Activated CD4-positive, alpha-beta T cell treated with anti-CD3 and anti-CD28 coated beads for 36 hours (primary cell): ENCODE results near the gene SERPINB7. TPM values are rescaled to one million over a fixed set of nuclear protein-coding genes. Genes with fewer than 3 reads are reported as not detected.

Source experiments
- ATAC-seq: fragments of 200-7000 bp; cut with Tn5 transposase; one replicate; pipeline ENCODE4 v1.10.0; 2021; ENCODE audit warnings: mild to moderate bottlenecking, moderate library complexity
- CTCF ChIA-PET: fragments of 350-600 bp; sonication (Branson Sonifier 250); formaldehyde crosslinking; loops from one replicate; lab custom pipeline; 2021; ENCODE audit warnings: antibody characterized with exemption; lab: Charles Lee
- POLR2A ChIA-PET: fragments of 350-600 bp; sonication (Branson Sonifier 250); formaldehyde crosslinking; loops from one replicate; lab custom pipeline; 2021; ENCODE audit warnings: antibody characterized with exemption, inconsistent platforms; lab: Charles Lee
- DNase-seq: peaks from one replicate; pipeline ENCODE4 v3.0.0-alpha.2; 2020
- H3K27ac Mint-ChIP-seq: one replicate; pipeline ENCODE4 v1.8.0; 2021; ENCODE audit warnings: mixed read lengths
- H3K27me3 Mint-ChIP-seq: one replicate; pipeline ENCODE4 v1.8.0; 2021; ENCODE audit warnings: mixed read lengths
- H3K36me3 Mint-ChIP-seq: one replicate; pipeline ENCODE4 v1.8.0; 2021; ENCODE audit warnings: low read depth, mixed read lengths
- H3K4me1 Mint-ChIP-seq: one replicate; pipeline ENCODE4 v1.8.0; 2021; ENCODE audit warnings: mixed read lengths
- H3K4me3 Mint-ChIP-seq: one replicate; pipeline ENCODE4 v1.8.0; 2021; ENCODE audit warnings: mild to moderate bottlenecking, moderate library complexity, mixed read lengths
- H3K9me3 Mint-ChIP-seq: one replicate; pipeline ENCODE4 v1.8.0; 2021; ENCODE audit warnings: low read depth, mixed read lengths
- intact Hi-C, 2 experiments: fragments of 100-400 bp; cut with DNase I in 1 of 2; cut with micrococcal nuclease in 1 of 2; formaldehyde crosslinking; loops; one replicate each; pipeline versions ENCODE4 v1.14.2 to v1.15.1; 2022 to 2024; cut with DNase I, micrococcal nuclease
- total RNA-seq, 2 experiments: library from RNA; stranded (reverse); gene quantifications; one replicate each; pipeline ENCODE4 v1.2.3, GENCODE V29; 2021

The SERPINB7 gene, protein sequence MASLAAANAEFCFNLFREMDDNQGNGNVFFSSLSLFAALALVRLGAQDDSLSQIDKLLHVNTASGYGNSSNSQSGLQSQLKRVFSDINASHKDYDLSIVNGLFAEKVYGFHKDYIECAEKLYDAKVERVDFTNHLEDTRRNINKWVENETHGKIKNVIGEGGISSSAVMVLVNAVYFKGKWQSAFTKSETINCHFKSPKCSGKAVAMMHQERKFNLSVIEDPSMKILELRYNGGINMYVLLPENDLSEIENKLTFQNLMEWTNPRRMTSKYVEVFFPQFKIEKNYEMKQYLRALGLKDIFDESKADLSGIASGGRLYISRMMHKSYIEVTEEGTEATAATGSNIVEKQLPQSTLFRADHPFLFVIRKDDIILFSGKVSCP
- not detected for total RNA-seq

DNA sequence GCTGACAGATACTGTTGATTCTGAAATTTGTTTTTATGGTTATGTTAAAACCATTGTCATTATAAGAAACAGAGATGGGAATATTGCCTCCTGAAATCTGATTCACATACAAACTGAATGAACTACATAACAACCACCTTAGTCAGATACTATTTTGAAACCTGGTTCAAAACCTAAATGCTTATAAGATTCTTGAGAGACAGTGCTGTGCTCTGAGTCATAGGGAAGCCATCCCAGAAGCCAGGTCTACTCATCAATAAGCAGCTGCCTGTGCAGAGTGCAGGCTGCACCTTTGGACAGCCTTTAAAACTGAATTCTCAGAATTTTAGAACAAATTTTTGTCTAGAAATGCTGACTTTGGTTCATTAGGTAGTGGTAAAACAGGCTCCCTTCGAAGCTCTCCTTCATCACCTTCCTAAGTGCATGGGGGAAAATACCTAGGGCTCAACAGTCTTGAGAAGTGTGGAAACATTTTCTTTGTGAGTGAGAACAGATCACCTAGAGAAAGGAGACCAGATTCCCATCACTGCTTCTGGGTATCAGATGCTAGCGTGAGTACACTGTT lies at the start of gene SERPINB7:
Gene SERPINB7 (plus strand): TSS at position 253 of the 565 bp plus-strand sequence. CDS start 6,955 bp downstream, outside the sequence.
- Mint-ChIP-seq H3K4me3 (no peak within 1 kb of the TSS), H3K36me3 (no peaks in the 10 kb centered on the region), H3K4me1 (no peaks in the 10 kb centered on the region), H3K27me3 (peaks cover 6% of the 10 kb centered on the region), H3K9me3 (no peaks in the 10 kb centered on the region), H3K27ac (no peak within 1 kb of the TSS)
- CTCF ChIA-PET = no interaction called here
- POLR2A ChIA-PET = no interaction called here
- intact Hi-C loops = no loop called here
- no peak for DNase-seq
- ATAC-seq = no peak

DNA sequence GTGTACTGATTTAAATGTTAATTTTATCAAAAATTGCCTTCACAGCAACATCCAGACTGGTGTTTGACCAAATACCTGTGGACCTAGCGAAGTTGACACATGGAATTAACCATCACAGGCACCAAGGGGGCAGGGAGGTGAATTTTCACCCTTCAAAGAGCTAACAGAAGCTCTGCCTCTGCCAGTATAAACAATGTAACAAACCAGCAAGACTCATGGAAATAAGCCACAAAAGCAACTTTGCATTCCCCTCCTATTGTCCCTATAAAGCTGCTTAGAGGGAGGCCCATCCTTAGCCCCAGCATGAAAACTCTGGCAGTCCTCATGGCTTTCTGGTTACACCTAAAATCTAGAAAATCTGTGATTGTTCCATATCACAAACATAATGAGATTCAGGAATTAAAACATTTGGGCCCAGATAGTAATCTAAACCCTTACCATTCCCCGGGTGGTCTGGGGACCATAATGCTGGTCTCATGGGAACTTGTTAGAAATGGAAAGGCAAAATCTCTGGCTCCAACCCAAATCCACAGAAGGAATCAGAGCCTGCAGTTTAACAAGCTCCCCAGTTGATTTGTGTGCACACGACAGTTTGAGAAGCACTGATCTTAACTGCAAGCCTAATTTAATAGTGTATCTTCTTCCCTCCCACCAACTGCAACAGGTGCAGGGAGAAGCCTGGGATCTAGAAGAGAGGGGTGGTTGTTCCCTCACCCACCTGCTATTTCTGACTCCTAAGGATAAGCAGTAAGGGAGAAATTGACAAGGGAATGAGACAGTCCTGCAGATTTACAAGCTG lies 49.3 kb upstream of the SERPINB7 start:
- ChIA-PET CTCF (no interaction called here), POLR2A (interaction anchor here (0.6 kb wide), 1 partner anchor 360 kb away, joined by 3 read pairs; no protein-coding TSS in a partner anchor)
- Mint-ChIP-seq H3K27me3 (peaks cover 4% of the 10 kb centered on the region), H3K9me3 (no peaks in the 10 kb centered on the region), H3K4me3 (no peak overlapping the region), H3K36me3 (no peaks in the 10 kb centered on the region), H3K4me1 (no peaks in the 10 kb centered on the region), H3K27ac (no peak overlapping the region)
- intact Hi-C loops = no loop called here
- ATAC-seq (no peak), DNase-seq (no peak)

DNA sequence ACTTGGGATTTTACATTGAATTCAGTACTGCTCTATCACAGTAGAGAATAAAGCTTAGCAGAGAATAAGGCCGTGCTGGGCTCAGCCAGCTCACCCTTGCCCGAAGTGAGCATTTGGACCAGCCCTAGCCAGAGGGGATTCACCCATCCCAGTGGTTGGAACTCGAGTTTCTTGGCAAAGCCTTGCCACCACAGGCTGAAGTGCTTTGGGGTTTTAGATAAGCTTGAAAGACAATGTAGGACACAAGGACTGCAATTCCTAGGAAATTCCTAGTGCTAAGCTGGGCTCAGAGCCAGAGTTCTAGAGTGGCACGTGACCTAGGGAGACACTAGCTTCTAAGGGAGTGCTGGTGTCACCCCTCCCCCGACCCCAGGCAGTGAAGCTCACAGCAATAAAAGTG lies 44.4 kb upstream of the SERPINB7 start:
- POLR2A ChIA-PET = no interaction called here
- H3K4me1 Mint-ChIP-seq = no peaks in the 10 kb centered on the region
- DNase-seq = no peak
- H3K4me3 Mint-ChIP-seq = no peak overlapping the region
- H3K27ac Mint-ChIP-seq = no peak overlapping the region
- no peaks in the 10 kb centered on the region for H3K36me3 Mint-ChIP-seq
- CTCF ChIA-PET = no interaction called here
- H3K27me3 Mint-ChIP-seq = peaks cover 4% of the 10 kb centered on the region
- no peak for ATAC-seq
- intact Hi-C loops = no loop called here
- H3K9me3 Mint-ChIP-seq = no peaks in the 10 kb centered on the region

DNA sequence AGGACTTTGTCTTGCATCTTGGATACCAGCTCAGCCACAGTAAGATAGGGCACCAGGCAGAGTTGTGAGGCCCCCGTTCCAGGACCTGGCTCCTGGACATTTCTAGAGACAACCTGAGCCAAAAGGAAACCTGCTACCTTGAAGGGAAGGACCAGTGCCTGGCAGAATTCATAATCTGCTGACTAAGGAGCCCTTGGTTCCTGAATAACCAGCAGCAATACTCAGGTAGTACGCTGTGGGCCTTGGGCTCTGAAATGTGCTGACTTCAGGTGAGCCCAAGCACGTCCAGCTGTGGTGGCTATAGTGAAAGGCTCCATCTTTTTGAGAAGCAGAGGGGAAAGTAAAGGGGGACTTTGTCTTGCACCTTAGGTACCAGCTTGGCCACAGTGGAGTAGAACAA lies 44.0 kb upstream of the SERPINB7 start:
- Mint-ChIP-seq H3K9me3 (no peaks in the 10 kb centered on the region), H3K36me3 (no peaks in the 10 kb centered on the region), H3K4me3 (no peak overlapping the region), H3K27me3 (peaks cover 4% of the 10 kb centered on the region), H3K27ac (no peak overlapping the region), H3K4me1 (no peaks in the 10 kb centered on the region)
- ChIA-PET CTCF (no interaction called here), POLR2A (no interaction called here)
- no peak for DNase-seq
- no peak for ATAC-seq
- intact Hi-C loops = no loop called here

DNA sequence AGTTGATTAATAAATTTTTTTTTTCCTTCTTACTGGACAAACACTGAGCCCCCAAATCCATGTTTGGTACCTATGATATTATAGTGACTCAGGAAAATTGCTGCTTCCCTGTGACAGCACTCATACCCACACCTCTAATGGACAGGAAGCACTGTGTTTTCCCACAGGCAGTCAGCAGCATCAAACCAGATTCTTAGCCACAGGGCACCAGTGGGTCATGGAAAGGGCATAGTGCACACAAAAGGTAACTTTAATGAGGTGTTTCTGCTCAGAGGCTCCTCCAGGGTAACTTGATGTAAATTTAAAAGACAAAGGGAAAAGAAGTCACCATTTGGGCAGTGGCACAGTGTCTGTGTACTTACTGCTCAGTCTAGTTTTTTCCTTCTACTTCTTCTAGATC lies 38.3 kb upstream of the SERPINB7 start:
- H3K27ac Mint-ChIP-seq = no peak overlapping the region
- ATAC-seq (no peak), DNase-seq (no peak)
- no peaks in the 10 kb centered on the region for H3K36me3 Mint-ChIP-seq
- H3K4me1 Mint-ChIP-seq = no peaks in the 10 kb centered on the region
- H3K4me3 Mint-ChIP-seq = no peak overlapping the region
- ChIA-PET CTCF (no interaction called here), POLR2A (no interaction called here)
- intact Hi-C loops = no loop called here
- H3K27me3 Mint-ChIP-seq = no peaks in the 10 kb centered on the region
- no peaks in the 10 kb centered on the region for H3K9me3 Mint-ChIP-seq

DNA sequence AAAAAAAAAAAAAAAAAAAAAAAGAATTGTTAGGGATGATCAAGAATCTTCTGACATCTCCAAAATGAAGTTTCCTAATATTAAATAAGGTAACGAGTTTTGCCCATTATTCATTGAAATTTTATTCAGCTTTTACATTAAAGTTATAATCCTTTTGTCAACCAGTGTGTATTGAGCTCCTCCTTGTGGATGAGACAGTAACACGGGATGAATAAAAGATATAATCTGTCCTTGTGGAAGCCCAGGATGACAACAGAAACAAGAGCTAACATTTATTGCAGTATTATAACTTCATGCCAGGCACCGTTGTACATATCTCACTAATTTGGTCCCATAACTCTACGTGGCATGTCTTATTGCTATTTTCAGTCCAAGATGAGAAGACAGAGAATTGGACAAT lies 33.4 kb upstream of the SERPINB7 start:
- no peak for ATAC-seq
- no peak for DNase-seq
- ChIA-PET CTCF (interaction anchor here (0.7 kb wide), 1 partner anchor 1357 kb away, joined by 3 read pairs; no protein-coding TSS in a partner anchor), POLR2A (interaction anchor here (0.9 kb wide), 1 partner anchor 176 kb away, joined by 5 read pairs; no protein-coding TSS in a partner anchor)
- H3K27me3 Mint-ChIP-seq = peaks cover 2% of the 10 kb centered on the region
- H3K36me3 Mint-ChIP-seq = no peaks in the 10 kb centered on the region
- no peaks in the 10 kb centered on the region for H3K9me3 Mint-ChIP-seq
- H3K27ac Mint-ChIP-seq = no peak overlapping the region
- H3K4me3 Mint-ChIP-seq = no peak overlapping the region
- H3K4me1 Mint-ChIP-seq = no peaks in the 10 kb centered on the region
- intact Hi-C loops = no loop called here

DNA sequence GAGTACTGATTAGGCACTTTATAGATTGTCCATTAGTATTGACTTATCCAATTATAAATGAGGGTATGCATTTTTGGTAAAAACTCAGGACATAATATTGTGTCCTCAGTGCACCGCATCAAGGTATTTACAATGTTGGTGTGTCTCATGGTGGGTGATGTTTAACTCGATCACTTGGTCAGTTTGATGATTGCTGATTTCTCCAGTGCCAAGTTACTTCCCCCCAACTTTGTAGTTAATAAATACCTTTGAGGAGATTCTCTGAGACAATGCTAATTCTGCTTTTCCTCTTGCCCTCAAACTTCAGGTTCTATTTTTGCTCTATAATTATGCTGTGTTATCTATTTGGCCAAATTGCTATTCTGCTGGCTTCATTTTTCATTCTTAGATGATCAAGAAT lies 28.2 kb upstream of the SERPINB7 start:
- intact Hi-C loops = no loop called here
- ChIA-PET CTCF (interaction anchor here (0.8 kb wide), 1 partner anchor 12 kb away, joined by 3 read pairs; no protein-coding TSS in a partner anchor), POLR2A (no interaction called here)
- Mint-ChIP-seq H3K27ac (no peak overlapping the region), H3K9me3 (no peaks in the 10 kb centered on the region), H3K36me3 (no peaks in the 10 kb centered on the region), H3K4me1 (no peaks in the 10 kb centered on the region), H3K4me3 (no peak overlapping the region), H3K27me3 (peaks cover 4% of the 10 kb centered on the region)
- ATAC-seq = no peak
- DNase-seq = no peak

DNA sequence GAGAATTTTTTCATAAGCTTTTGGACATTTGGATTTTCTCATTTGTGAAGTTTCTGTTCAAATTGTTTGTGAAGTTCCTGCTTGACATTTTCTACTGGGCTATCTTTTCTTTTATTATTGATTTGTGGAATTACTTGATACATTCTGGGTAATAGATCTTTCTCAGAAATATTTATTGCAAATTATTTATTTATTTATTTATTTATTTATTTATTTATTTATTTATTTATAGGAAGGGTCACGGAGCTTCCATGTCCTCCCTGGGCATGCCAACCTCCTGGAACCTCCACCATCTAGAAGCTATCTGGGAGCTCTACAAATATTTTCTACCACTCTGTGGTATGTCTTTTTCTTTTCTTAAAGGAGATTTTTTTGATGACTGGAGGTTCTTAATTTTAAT lies 25.7 kb upstream of the SERPINB7 start:
- intact Hi-C loops = no loop called here
- DNase-seq (no peak), ATAC-seq (no peak)
- Mint-ChIP-seq H3K27me3 (peaks cover 2% of the 10 kb centered on the region), H3K9me3 (no peaks in the 10 kb centered on the region), H3K4me1 (no peaks in the 10 kb centered on the region), H3K4me3 (no peak overlapping the region), H3K27ac (no peak overlapping the region), H3K36me3 (no peaks in the 10 kb centered on the region)
- ChIA-PET CTCF (no interaction called here), POLR2A (no interaction called here)

DNA sequence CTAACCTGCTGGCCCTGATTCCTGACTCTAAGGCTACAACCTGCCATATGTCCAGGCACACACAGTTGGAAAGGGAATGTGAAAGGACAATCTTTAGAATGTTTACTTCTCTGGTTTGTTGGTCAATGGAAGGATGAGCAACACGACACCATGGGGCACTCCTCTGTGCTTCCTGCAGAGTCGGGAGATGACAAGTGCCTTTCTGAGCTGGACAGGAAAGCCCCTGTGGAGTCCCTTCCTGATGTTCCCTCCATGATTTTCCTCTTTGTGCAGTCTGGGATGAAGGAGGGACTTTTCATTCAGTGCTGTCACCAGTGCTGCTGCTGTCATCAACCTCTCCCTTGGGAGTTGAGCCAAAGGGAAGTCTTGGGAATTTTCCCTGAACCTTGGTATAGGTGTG lies 22.6 kb upstream of the SERPINB7 start:
- no peak for DNase-seq
- Mint-ChIP-seq H3K4me3 (no peak overlapping the region), H3K9me3 (no peaks in the 10 kb centered on the region), H3K27me3 (peaks cover 2% of the 10 kb centered on the region), H3K27ac (no peak overlapping the region), H3K4me1 (no peaks in the 10 kb centered on the region), H3K36me3 (no peaks in the 10 kb centered on the region)
- ChIA-PET CTCF (no interaction called here), POLR2A (no interaction called here)
- no peak for ATAC-seq
- intact Hi-C loops = no loop called here

DNA sequence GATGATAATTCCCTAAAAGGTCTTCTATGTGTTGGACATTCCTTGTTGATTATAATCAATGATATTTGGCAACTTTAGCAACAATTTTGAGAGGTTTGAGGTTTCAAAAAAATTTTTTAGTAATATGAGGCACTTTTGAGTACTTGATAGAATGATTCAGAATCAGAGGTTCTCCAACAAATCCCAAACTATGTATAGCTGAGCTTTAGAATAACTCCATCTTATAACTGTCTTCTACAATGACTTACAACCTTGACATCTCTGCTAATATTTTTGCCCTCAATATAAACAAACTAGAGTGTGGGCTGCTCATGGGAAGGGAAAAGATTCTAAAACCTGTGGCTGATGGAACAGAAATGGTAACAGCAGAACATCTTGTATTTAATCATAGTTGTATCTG lies 21.5 kb upstream of the SERPINB7 start:
- no peaks in the 10 kb centered on the region for H3K4me1 Mint-ChIP-seq
- H3K4me3 Mint-ChIP-seq = no peak overlapping the region
- ChIA-PET POLR2A (no interaction called here), CTCF (no interaction called here)
- H3K27ac Mint-ChIP-seq = no peak overlapping the region
- intact Hi-C loops = no loop called here
- no peak for ATAC-seq
- H3K27me3 Mint-ChIP-seq = no peaks in the 10 kb centered on the region
- no peak for DNase-seq
- no peaks in the 10 kb centered on the region for H3K36me3 Mint-ChIP-seq
- H3K9me3 Mint-ChIP-seq = no peaks in the 10 kb centered on the region

DNA sequence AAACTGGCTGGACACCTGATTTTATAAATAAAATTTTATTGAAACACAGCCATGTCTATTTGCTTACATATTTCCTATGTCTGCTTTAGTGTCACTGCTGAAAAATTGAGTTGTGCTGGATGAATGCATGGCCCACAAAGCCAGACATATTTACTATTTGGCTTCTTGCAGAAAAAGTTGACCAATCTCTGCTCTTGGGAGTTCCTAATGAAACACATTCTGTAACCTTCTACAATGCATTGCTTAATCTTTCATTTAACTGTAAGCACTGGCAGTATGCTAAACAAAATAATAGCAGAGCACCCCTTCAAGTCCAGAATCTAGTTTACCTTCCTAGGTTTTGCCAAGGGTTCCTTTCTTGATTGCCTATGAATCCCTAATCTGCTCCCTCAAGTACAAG lies 17.7 kb upstream of the SERPINB7 start:
- ATAC-seq = no peak
- Mint-ChIP-seq H3K36me3 (no peaks in the 10 kb centered on the region), H3K27me3 (no peaks in the 10 kb centered on the region), H3K4me3 (no peak overlapping the region), H3K27ac (no peak overlapping the region), H3K4me1 (no peaks in the 10 kb centered on the region), H3K9me3 (peaks cover 20% of the 10 kb centered on the region)
- no peak for DNase-seq
- intact Hi-C loops = no loop called here
- POLR2A ChIA-PET = no interaction called here
- CTCF ChIA-PET = no interaction called here
